Neural cell (in vitro differentiated cells): ENCODE measurements around the gene ASXL1. TPM values are rescaled to one million over a fixed set of nuclear protein-coding genes. Genes with fewer than 3 reads are reported as not detected.

Experiments used
- H2AFZ ChIP-seq: fragments of 200-600, 300-800 bp; sonication (generic), shearing (Covaris generic); 2 replicates; pipeline ENCODE4 v1.6.0; 2014; ENCODE audit warnings: low read depth, mild to moderate bottlenecking, antibody characterized with exemption, low read length, moderate library complexity
- H3F3A ChIP-seq: fragments of 200-600 bp; shearing (Covaris generic); 2 replicates; pipeline ENCODE4 v1.6.1; 2016; ENCODE audit warnings: mild to moderate bottlenecking, moderate library complexity, mixed read lengths, antibody characterized with exemption, low read length; ENCODE audit not compliant: insufficient read depth, poor library complexity, severe bottlenecking
- H3K27ac ChIP-seq: fragments of 200-600, 300-800 bp; sonication (generic), shearing (Covaris generic); 2 replicates; pipeline ENCODE4 v1.5.1; 2014; ENCODE audit warnings: mild to moderate bottlenecking, low read length, moderate library complexity
- H3K27me3 ChIP-seq: fragments of 300-800, 200-600 bp; sonication (generic), shearing (Covaris generic); 2 replicates; pipeline ENCODE4 v1.6.0; 2014; ENCODE audit warnings: mild to moderate bottlenecking, low read depth, low read length, moderate library complexity; ENCODE audit not compliant: insufficient read depth
- H3K36me3 ChIP-seq: fragments of 300-800, 200-600 bp; sonication (generic), shearing (Covaris generic); 2 replicates; pipeline ENCODE4 v1.5.1; 2014; ENCODE audit warnings: mild to moderate bottlenecking, antibody characterized with exemption, low read length, moderate library complexity; ENCODE audit not compliant: insufficient read depth
- H3K4me2 ChIP-seq: fragments of 300-800, 200-600 bp; sonication (generic), shearing (Covaris generic); 2 replicates; pipeline ENCODE4 v1.6.0; 2014; ENCODE audit warnings: mild to moderate bottlenecking, low read length
- H3K4me3 ChIP-seq: fragments of 300-800, 200-600 bp; sonication (generic), shearing (Covaris generic); 2 replicates; pipeline ENCODE4 v1.5.1; 2014; ENCODE audit warnings: mild to moderate bottlenecking, low read length, moderate library complexity
- H3K79me2 ChIP-seq: fragments of 200-600 bp; shearing (Covaris generic); replicated peaks from 2 replicates; pipeline ENCODE4 v1.6.0; 2014; ENCODE audit warnings: mild to moderate bottlenecking, low read length, moderate library complexity; ENCODE audit not compliant: insufficient read depth
- H3K9ac ChIP-seq: fragments of 300-800, 200-600 bp; sonication (generic), shearing (Covaris generic); 2 replicates; pipeline ENCODE4 v1.6.1; 2016; ENCODE audit warnings: mild to moderate bottlenecking, low read length, mixed read lengths
- H3K9me2 ChIP-seq: fragments of 200-600 bp; shearing (Covaris generic); 2 replicates; pipeline ENCODE4 v1.6.1; 2016; ENCODE audit warnings: mild to moderate bottlenecking, low read length, mixed read lengths; ENCODE audit not compliant: insufficient read depth
- H3K9me3 ChIP-seq: fragments of 200-600, 300-800 bp; sonication (generic), shearing (Covaris generic); 2 replicates; pipeline ENCODE4 v1.6.1; 2016; ENCODE audit warnings: mild to moderate bottlenecking, mixed run types, low read length, moderate library complexity, mixed read lengths
- H4K20me1 ChIP-seq: fragments of 200-600 bp; shearing (Covaris generic); 2 replicates; pipeline ENCODE4 v1.6.1; 2016; ENCODE audit warnings: mild to moderate bottlenecking, mixed run types; ENCODE audit not compliant: insufficient read depth
- CTCF ChIP-seq: fragments of 450-650 bp; IDR thresholded peaks from 2 replicates; pipeline ENCODE4 v1.5.1; 2014; ENCODE audit warnings: antibody characterized with exemption, mild to moderate bottlenecking, moderate library complexity; ENCODE audit not compliant: poor library complexity, severe bottlenecking
- EP300 ChIP-seq: fragments of 450-650 bp; conservative IDR thresholded peaks from 2 replicates; pipeline ENCODE4 v1.6.1; 2014; ENCODE audit warnings: antibody characterized with exemption, mild to moderate bottlenecking, moderate library complexity; ENCODE audit not compliant: poor library complexity, severe bottlenecking
- EZH2 ChIP-seq: fragments of 200-600, 300-800 bp; shearing (Covaris generic), sonication (generic); IDR thresholded peaks from 2 replicates; pipeline ENCODE4 v1.6.1; 2014; ENCODE audit warnings: antibody characterized with exemption, low read length, borderline replicate concordance, mild to moderate bottlenecking; ENCODE audit not compliant: insufficient read depth, poor library complexity, severe bottlenecking
- MXI1 ChIP-seq: fragments of 450-650 bp; conservative IDR thresholded peaks from 2 replicates; pipeline ENCODE4 v1.6.1; 2014; ENCODE audit warnings: antibody characterized with exemption, mild to moderate bottlenecking; ENCODE audit not compliant: poor library complexity, severe bottlenecking
- POLR2AphosphoS5 ChIP-seq: IDR thresholded peaks from 2 replicates; pipeline ENCODE4 v1.6.1; 2012
- RAD21 ChIP-seq: fragments of 450-650 bp; conservative IDR thresholded peaks from 2 replicates; pipeline ENCODE4 v1.6.1; 2014; ENCODE audit warnings: antibody characterized with exemption, mild to moderate bottlenecking, moderate library complexity
- TAF1 ChIP-seq: IDR thresholded peaks from 2 replicates; pipeline ENCODE4 v1.6.1; 2012; ENCODE audit warnings: low read depth
- polyA plus RNA-seq: library from polyadenylated mRNA; depleted of rRNA; stranded (reverse); fragments of >200 nt; gene quantifications from 2 replicates; pipeline ENCODE4 v1.2.3, GENCODE V29; 2014
- TF ChIP-seq, protein P1 (sequence below): IDR thresholded peaks from 2 replicates; pipeline ENCODE4 v1.6.1; 2012; ENCODE audit warnings: borderline replicate concordance

ASXL1 gene
- polyA plus RNA-seq, 1 donor from 2014 or later = 45.9 TPM

- Histone ChIP-seq H3K27me3 (no peaks in the 10 kb centered on the region), H3K4me2 (no peak overlapping the region), H3K9me2 (no peaks in the 10 kb centered on the region), H3F3A (no peaks in the 10 kb centered on the region), H2AFZ (no peak overlapping the region), H3K9me3 (no peaks in the 10 kb centered on the region), H4K20me1 (no peaks in the 10 kb centered on the region), H3K9ac (peak overlapping the region; percentile 12), H3K79me2 (peaks cover 13% of the 10 kb centered on the region), H3K36me3 (no peaks in the 10 kb centered on the region), H3K27ac (peak overlapping the region; percentile 58), H3K4me3 (peak overlapping the region; percentile 34)
- no peak for TF ChIP-seq EP300
- TF ChIP-seq, protein P1, sequence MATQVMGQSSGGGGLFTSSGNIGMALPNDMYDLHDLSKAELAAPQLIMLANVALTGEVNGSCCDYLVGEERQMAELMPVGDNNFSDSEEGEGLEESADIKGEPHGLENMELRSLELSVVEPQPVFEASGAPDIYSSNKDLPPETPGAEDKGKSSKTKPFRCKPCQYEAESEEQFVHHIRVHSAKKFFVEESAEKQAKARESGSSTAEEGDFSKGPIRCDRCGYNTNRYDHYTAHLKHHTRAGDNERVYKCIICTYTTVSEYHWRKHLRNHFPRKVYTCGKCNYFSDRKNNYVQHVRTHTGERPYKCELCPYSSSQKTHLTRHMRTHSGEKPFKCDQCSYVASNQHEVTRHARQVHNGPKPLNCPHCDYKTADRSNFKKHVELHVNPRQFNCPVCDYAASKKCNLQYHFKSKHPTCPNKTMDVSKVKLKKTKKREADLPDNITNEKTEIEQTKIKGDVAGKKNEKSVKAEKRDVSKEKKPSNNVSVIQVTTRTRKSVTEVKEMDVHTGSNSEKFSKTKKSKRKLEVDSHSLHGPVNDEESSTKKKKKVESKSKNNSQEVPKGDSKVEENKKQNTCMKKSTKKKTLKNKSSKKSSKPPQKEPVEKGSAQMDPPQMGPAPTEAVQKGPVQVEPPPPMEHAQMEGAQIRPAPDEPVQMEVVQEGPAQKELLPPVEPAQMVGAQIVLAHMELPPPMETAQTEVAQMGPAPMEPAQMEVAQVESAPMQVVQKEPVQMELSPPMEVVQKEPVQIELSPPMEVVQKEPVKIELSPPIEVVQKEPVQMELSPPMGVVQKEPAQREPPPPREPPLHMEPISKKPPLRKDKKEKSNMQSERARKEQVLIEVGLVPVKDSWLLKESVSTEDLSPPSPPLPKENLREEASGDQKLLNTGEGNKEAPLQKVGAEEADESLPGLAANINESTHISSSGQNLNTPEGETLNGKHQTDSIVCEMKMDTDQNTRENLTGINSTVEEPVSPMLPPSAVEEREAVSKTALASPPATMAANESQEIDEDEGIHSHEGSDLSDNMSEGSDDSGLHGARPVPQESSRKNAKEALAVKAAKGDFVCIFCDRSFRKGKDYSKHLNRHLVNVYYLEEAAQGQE = no peak
- TF ChIP-seq TAF1 = no peak
- no peak for TF ChIP-seq CTCF
These were observed 92.4 kb downstream of the ASXL1 start for GRCh38 chr20:32450484-32451061.

DNA sequence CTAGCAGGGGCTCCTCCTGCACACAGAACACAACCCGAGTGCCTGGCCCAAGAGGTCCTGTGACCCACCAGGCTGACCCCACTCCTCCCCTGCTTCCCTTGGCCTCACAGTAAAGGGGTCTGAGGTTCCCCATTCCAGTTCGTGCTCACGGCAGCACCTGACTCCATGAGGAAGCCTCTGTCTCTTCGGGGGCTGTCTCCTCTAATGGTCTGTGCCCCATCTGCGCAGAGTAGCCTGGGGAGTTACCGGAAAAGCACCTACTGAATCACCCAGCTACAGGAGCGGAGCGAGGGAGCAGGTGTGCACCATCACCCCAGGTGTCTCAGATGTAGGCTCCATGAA lies 93.2 kb downstream of the ASXL1 start:
- no peak overlapping the region for H3K4me3 ChIP-seq

More for the DNA sequence above, 93.2 kb downstream of the ASXL1 start:
- Histone ChIP-seq H3K27ac (no peak overlapping the region), H3K9me2 (no peaks in the 10 kb centered on the region), H3K27me3 (no peaks in the 10 kb centered on the region), H2AFZ (no peak overlapping the region), H3K4me2 (no peak overlapping the region), H4K20me1 (peaks cover under 1% of the 10 kb centered on the region), H3F3A (no peaks in the 10 kb centered on the region), H3K9ac (no peak overlapping the region), H3K79me2 (peaks cover 14% of the 10 kb centered on the region), H3K36me3 (no peaks in the 10 kb centered on the region), H3K9me3 (no peaks in the 10 kb centered on the region)
- TF ChIP-seq TAF1 = no peak
- TF ChIP-seq, protein P1 = no peak
- TF ChIP-seq EZH2 = no peak
- TF ChIP-seq RAD21 = no peak
- TF ChIP-seq POLR2AphosphoS5 = no peak
- TF ChIP-seq MXI1 = no peak
